Measurements from ENCODE around the gene MFSD2A. TPM values are rescaled to one million over a fixed set of nuclear protein-coding genes. Genes with fewer than 3 reads are reported as not detected.

The MFSD2A gene
- total RNA-seq, 4 donors from 2014 or later = 6.6 to 239 (median 132) TPM

GRCh38 chr1:39973503-39974135 is 18.7 kb downstream of the MFSD2A start:
- Histone ChIP-seq H3K4me1 (peaks cover 0 to 5% (median 0%) of the 10 kb centered on the region in 4 donors), H3K9me3 (no peaks in the 10 kb centered on the region), H3K36me3 (peaks cover 0 to 9% (median 0%) of the 10 kb centered on the region in 3 donors), H3K4me3 (no peak overlapping the region), H3K27me3 (no peaks in the 10 kb centered on the region), H3K27ac (no peak overlapping the region)
- peak; percentile 71 to 91 (median 82) for DNase-seq
- peak; percentile 89 to 98 (median 96) for TF ChIP-seq CTCF (IDR thresholded peaks at IDR 0.05)
- TF ChIP-seq POLR2A (IDR thresholded peaks at IDR 0.05) = no peak

GRCh38 chr1:39976732-39977131 is 21.8 kb downstream of the MFSD2A start:
- TF ChIP-seq POLR2A (IDR thresholded peaks at IDR 0.05) (no peak), CTCF (IDR thresholded peaks at IDR 0.05) (no peak)
- H3K27me3 ChIP-seq = no peaks in the 10 kb centered on the region
- no peaks in the 10 kb centered on the region for H3K9me3 ChIP-seq
- H3K4me3 ChIP-seq = no peak overlapping the region
- H3K4me1 ChIP-seq = peaks cover 0 to 17% (median 0%) of the 10 kb centered on the region in 4 donors
- H3K27ac ChIP-seq = no peak overlapping the region
- no peak for DNase-seq
- H3K36me3 ChIP-seq = no peaks in the 10 kb centered on the region

- Histone ChIP-seq H3K27ac (no peak overlapping the region), H3K9me3 (no peaks in the 10 kb centered on the region), H3K4me1 (peaks cover 0 to 17% (median 0%) of the 10 kb centered on the region in 4 donors), H3K27me3 (no peaks in the 10 kb centered on the region), H3K4me3 (no peak overlapping the region), H3K36me3 (no peaks in the 10 kb centered on the region)
- TF ChIP-seq POLR2A (IDR thresholded peaks at IDR 0.05) (no peak), CTCF (IDR thresholded peaks at IDR 0.05) (no peak)
- DNase-seq = no peak
Observed at GRCh38 chr1:39977202-39977601, 22.3 kb downstream of the MFSD2A start.

- Histone ChIP-seq H3K9me3 (no peaks in the 10 kb centered on the region), H3K27ac (peak overlapping the region in 1 of 4 donors; percentile 76), H3K27me3 (no peaks in the 10 kb centered on the region), H3K36me3 (no peaks in the 10 kb centered on the region), H3K4me1 (peaks cover 0 to 17% (median 0%) of the 10 kb centered on the region in 4 donors), H3K4me3 (no peak overlapping the region)
- TF ChIP-seq POLR2A (IDR thresholded peaks at IDR 0.05) (no peak), CTCF (IDR thresholded peaks at IDR 0.05) (no peak)
- DNase-seq = no peak
Observed at GRCh38 chr1:39979654-39980053, 24.7 kb downstream of the MFSD2A start.

GRCh38 chr1:39980555-39981313 is 25.8 kb downstream of the MFSD2A start:
- H3K4me1 ChIP-seq = peaks cover 0 to 17% (median 0%) of the 10 kb centered on the region in 4 donors
- H3K4me3 ChIP-seq = no peak overlapping the region
- peak overlapping the region in 3 of 4 donors; percentile 42 to 81 (median 76) for H3K27ac ChIP-seq
- no peaks in the 10 kb centered on the region for H3K9me3 ChIP-seq
- TF ChIP-seq POLR2A (IDR thresholded peaks at IDR 0.05) = peak in 1 of 2 donors; percentile 19
- peak in 3 of 6 experiments; percentile 2 to 12 (median 10) for TF ChIP-seq CTCF (IDR thresholded peaks at IDR 0.05)
- peak in 2 of 3 donors; percentile 71 to 78 for DNase-seq
- no peaks in the 10 kb centered on the region for H3K27me3 ChIP-seq
- no peaks in the 10 kb centered on the region for H3K36me3 ChIP-seq

Measured in Peyer's patch (tissue), 4 donors.